ENCODE measurements around the gene RGS10.

RGS10 gene

GRCh38 chr10:119518176-119518575, 24.3 kb downstream of the RGS10 start:
- no peak for DNase-seq (ENCODE audit: low read depth)

GRCh38 chr10:119517235-119518141, 25.0 kb downstream of the RGS10 start:
- DNase-seq (ENCODE audit: low read depth) = no peak

GRCh38 chr10:119516381-119517234, 25.9 kb downstream of the RGS10 start:
- DNase-seq (ENCODE audit: low read depth) = no peak

- no peak for DNase-seq (ENCODE audit: low read depth)
Measured at GRCh38 chr10:119515511-119516045, 26.9 kb downstream of the RGS10 start.

- DNase-seq (ENCODE audit: low read depth) = no peak
Measured at GRCh38 chr10:119514819-119515218, 27.7 kb downstream of the RGS10 start.

GRCh38 chr10:119511828-119512515, 30.5 kb downstream of the RGS10 start:
- no peak for DNase-seq (ENCODE audit: low read depth)

GRCh38 chr10:119509909-119510451, 32.5 kb downstream of the RGS10 start:
- no peak for DNase-seq (ENCODE audit: low read depth)

- DNase-seq (ENCODE audit: low read depth) = no peak
Measured at GRCh38 chr10:119507115-119507514, 35.4 kb downstream of the RGS10 start.

GRCh38 chr10:119505588-119506315, 36.8 kb downstream of the RGS10 start:
- DNase-seq (ENCODE audit: low read depth) = no peak

- no peak for DNase-seq (ENCODE audit: low read depth)
Measured at GRCh38 chr10:119505131-119505551, 37.4 kb downstream of the RGS10 start.

GRCh38 chr10:119504651-119505050, 37.9 kb downstream of the RGS10 start:
- DNase-seq (ENCODE audit: low read depth) = no peak

- DNase-seq (ENCODE audit: low read depth) = no peak
Measured at GRCh38 chr10:119503821-119504220, 38.7 kb downstream of the RGS10 start.

- DNase-seq (ENCODE audit: low read depth) = no peak
Measured at GRCh38 chr10:119502618-119503155, 39.8 kb downstream of the RGS10 start.

GRCh38 chr10:119502209-119502608, 40.3 kb downstream of the RGS10 start:
- DNase-seq (ENCODE audit: low read depth) = no peak

GRCh38 chr10:119501690-119502089, 40.8 kb downstream of the RGS10 start:
- no peak for DNase-seq (ENCODE audit: low read depth)

GRCh38 chr10:119500821-119501220, 41.7 kb downstream of the RGS10 start:
- DNase-seq (ENCODE audit: low read depth) = no peak

GRCh38 chr10:119500123-119500795, 42.3 kb downstream of the RGS10 start:
- no peak for DNase-seq (ENCODE audit: low read depth)

GRCh38 chr10:119499677-119500002, 42.9 kb downstream of the RGS10 start:
- no peak for DNase-seq (ENCODE audit: low read depth)

GRCh38 chr10:119498889-119499676, 43.4 kb downstream of the RGS10 start:
- no peak for DNase-seq (ENCODE audit: low read depth)

- DNase-seq (ENCODE audit: low read depth) = no peak
Measured at GRCh38 chr10:119497243-119497642, 45.3 kb downstream of the RGS10 start.

Measured in stromal cell of bone marrow (primary cell).